Endometrial microvascular endothelial cells (primary cell): Measurements from ENCODE around the gene SMKR1. TPM values are rescaled to one million over a fixed set of nuclear protein-coding genes. Genes with fewer than 3 reads are reported as not detected.
"Not testable (repeated sequence)": the region's sequence is repeated elsewhere in the genome, so short reads cannot be mapped to it uniquely, and the experiment has no call there.

Experiments used
- in situ Hi-C: cut with HindIII; loops from 2 replicates; pipeline ENCODE4 v1.10.0; 2017; ENCODE audit warnings: low sequenced_read_pairs, low pct_unique_long_range_greater_than_20kb; ENCODE audit errors: inconsistent ontology term
- total RNA-seq: library from RNA; depleted of rRNA; stranded (reverse); fragments of >200 nt; gene quantifications from one replicate; pipeline ENCODE4 v1.2.3, GENCODE V29; 2015; ENCODE audit errors: inconsistent ontology term

Gene SMKR1
- total RNA-seq, result not detected

- in situ Hi-C loops, result no loop called here
Observed at GRCh38 chr7:129501760-129502707, at the start of gene SMKR1. Gene SMKR1 (plus strand): TSS chr7:129502531. CDS start chr7:129502825, 294 bp downstream.

GRCh38 chr7:129452589-129453231, 49.6 kb upstream of the SMKR1 start:
- in situ Hi-C loops, result no loop called here

- in situ Hi-C loops, result no loop called here
Observed at GRCh38 chr7:129453510-129454248, 48.7 kb upstream of the SMKR1 start.

- in situ Hi-C loops, result no loop called here
Observed at GRCh38 chr7:129454249-129454551, 48.1 kb upstream of the SMKR1 start.

GRCh38 chr7:129456421-129456820, 45.9 kb upstream of the SMKR1 start:
- in situ Hi-C loops, result no loop called here

GRCh38 chr7:129457101-129457500, 45.2 kb upstream of the SMKR1 start:
- in situ Hi-C loops, result no loop called here

- in situ Hi-C loops, result no loop called here
Observed at GRCh38 chr7:129458171-129458570, 44.2 kb upstream of the SMKR1 start.

- in situ Hi-C loops, result no loop called here
Observed at GRCh38 chr7:129461809-129462208, 40.5 kb upstream of the SMKR1 start.

GRCh38 chr7:129462420-129462819, 39.9 kb upstream of the SMKR1 start:
- in situ Hi-C loops, result no loop called here

GRCh38 chr7:129464194-129464593, 38.1 kb upstream of the SMKR1 start:
- in situ Hi-C loops, result no loop called here

- in situ Hi-C loops, result no loop called here
Observed at GRCh38 chr7:129465080-129465479, 37.3 kb upstream of the SMKR1 start.

- in situ Hi-C loops, result no loop called here
Observed at GRCh38 chr7:129466796-129467195, 35.5 kb upstream of the SMKR1 start.

GRCh38 chr7:129468087-129468486, 34.2 kb upstream of the SMKR1 start:
- in situ Hi-C loops, result no loop called here

- in situ Hi-C loops, result no loop called here
Observed at GRCh38 chr7:129468547-129468946, 33.8 kb upstream of the SMKR1 start.

- in situ Hi-C loops, result no loop called here
Observed at GRCh38 chr7:129469930-129470329, 32.4 kb upstream of the SMKR1 start.

- in situ Hi-C loops, result no loop called here
Observed at GRCh38 chr7:129470411-129470810, 31.9 kb upstream of the SMKR1 start.

GRCh38 chr7:129471402-129471827, 30.9 kb upstream of the SMKR1 start:
- in situ Hi-C loops, result no loop called here

GRCh38 chr7:129475931-129476330, 26.4 kb upstream of the SMKR1 start:
- in situ Hi-C loops, result not testable (repeated sequence)

- in situ Hi-C loops, result not testable (repeated sequence)
Observed at GRCh38 chr7:129476398-129476797, 25.9 kb upstream of the SMKR1 start.

GRCh38 chr7:129479831-129480230, 22.5 kb upstream of the SMKR1 start:
- in situ Hi-C loops, result no loop called here
